Esophagus (tissue), 2 donors: ENCODE results near the gene CSTA. TPM values are rescaled to one million over a fixed set of nuclear protein-coding genes. Genes with fewer than 3 reads are reported as not detected.
A peak's percentile ranks its signal among the peaks of the same experiment; 100 is the strongest.

ENCODE experiments used
- H3K27ac ChIP-seq, 2 donors: one replicate each; pipeline ENCODE4 v1.5.1; 2013; ENCODE audit warnings: low read depth in 2 of 2, mild to moderate bottlenecking in 2 of 2, inconsistent platforms in 1 of 2, low read length in 1 of 2, moderate library complexity in 1 of 2
- H3K27me3 ChIP-seq, 2 donors: one replicate each; pipeline ENCODE4 v1.6.1; 2013; ENCODE audit warnings: low read length in 2 of 2, control low read depth in 1 of 2, mild to moderate bottlenecking in 1 of 2; ENCODE audit not compliant: insufficient read depth in 2 of 2, control insufficient read depth in 1 of 2
- H3K36me3 ChIP-seq, 2 donors: one replicate each; pipeline ENCODE4 v1.6.1; 2013; ENCODE audit warnings: low read length in 1 of 2; ENCODE audit not compliant: control insufficient read depth in 2 of 2, insufficient read depth in 2 of 2
- H3K4me1 ChIP-seq, 2 donors: one replicate each; pipeline ENCODE4 v1.6.1; 2013; ENCODE audit warnings: low read length in 1 of 2; ENCODE audit not compliant: control insufficient read depth in 2 of 2, insufficient read depth in 2 of 2
- H3K4me3 ChIP-seq, 2 donors: one replicate each; pipeline ENCODE4 v1.5.1; 2013; ENCODE audit warnings: low read length in 2 of 2, mild to moderate bottlenecking in 2 of 2, low read depth in 1 of 2, moderate library complexity in 1 of 2
- H3K9me3 ChIP-seq, 2 donors: one replicate each; pipeline ENCODE4 v1.6.1; 2013; ENCODE audit warnings: mild to moderate bottlenecking in 2 of 2, low read depth in 1 of 2, low read length in 1 of 2, moderate library complexity in 1 of 2; ENCODE audit not compliant: control insufficient read depth in 2 of 2, insufficient read depth in 1 of 2
- WGBS, 2 donors: extraction: QIAGEN DNeasy Blood & Tissue Kit; methylation state at CpG; one replicate each; pipeline ENCODE4 v1.1.7; 2013; 5-methylcytosine and 5-hydroxymethylcytosine counted together
- polyA plus RNA-seq, 2 donors: library from polyadenylated mRNA; stranded (reverse); fragments of 200-250 nt; gene quantifications; one replicate each; pipeline ENCODE4 v1.2.3, GENCODE V29; 2013
- donor health status: healthy with polysubstance abuse.
- donor health status: Bipolar disorder and iron deficiency.

Gene CSTA
- polyA plus RNA-seq = over 10,000 TPM in 1 of 2 donors, 1,000 to 10,000 TPM in 1; 7,202 to 12,533 TPM

DNA sequence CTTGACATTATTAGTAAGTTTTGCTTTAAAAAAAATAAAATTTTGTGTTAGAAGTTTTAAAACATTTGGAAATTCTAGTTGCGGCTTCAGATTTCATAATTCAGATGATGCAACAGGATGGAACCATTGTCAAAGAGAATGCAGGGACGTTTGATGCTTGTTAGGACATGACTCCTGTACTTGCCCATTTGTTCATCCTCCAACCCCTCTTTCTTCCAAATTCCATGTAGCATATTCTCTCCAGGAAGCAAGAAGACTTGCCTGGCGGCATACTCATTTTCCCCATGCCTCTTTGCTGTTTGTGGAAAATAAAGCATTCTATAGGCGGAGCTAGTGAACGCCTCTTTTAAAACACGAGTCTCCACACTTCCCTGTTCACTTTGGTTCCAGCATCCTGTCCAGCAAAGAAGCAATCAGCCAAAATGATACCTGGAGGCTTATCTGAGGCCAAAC is at the start of gene CSTA:
TSS of gene CSTA (plus strand) at position 378 of the 453 bp plus-strand sequence. CDS start at position 423, 45 bp downstream.
- WGBS, 2 donors = 41 to 48% methylated on average over 6 of the region's 6 CpGs
- Histone ChIP-seq H3K27me3 (no peaks in the 10 kb centered on the region), H3K4me3 (peak within 1 kb of the TSS; percentile 38 to 79), H3K9me3 (no peaks in the 10 kb centered on the region), H3K27ac (peak within 1 kb of the TSS; percentile 63 to 86), H3K4me1 (no peaks in the 10 kb centered on the region), H3K36me3 (peaks cover 0 to 1% of the 10 kb centered on the region in 2 donors)

DNA sequence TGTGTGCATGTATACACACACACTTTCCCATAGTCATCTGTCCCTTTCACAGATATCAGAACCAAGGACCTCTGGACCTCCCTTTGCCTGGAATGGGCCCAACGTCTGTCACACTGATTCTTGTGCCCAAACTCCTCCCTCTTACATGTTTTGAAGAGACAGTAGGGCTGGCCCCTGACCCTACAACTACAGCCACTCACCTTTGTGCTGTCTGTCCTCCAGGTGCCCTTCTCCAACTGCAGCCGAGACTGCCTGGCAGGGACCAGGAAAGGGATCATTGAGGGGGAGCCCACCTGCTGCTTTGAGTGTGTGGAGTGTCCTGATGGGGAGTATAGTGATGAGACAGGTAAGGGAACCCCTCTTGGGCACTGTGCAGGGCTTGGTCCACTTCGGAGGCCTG is 43.2 kb upstream of the CSTA start:
- Histone ChIP-seq H3K4me3 (no peak overlapping the region), H3K27ac (no peak overlapping the region), H3K9me3 (no peaks in the 10 kb centered on the region), H3K36me3 (no peaks in the 10 kb centered on the region), H3K4me1 (no peaks in the 10 kb centered on the region), H3K27me3 (no peaks in the 10 kb centered on the region)
- WGBS, 2 donors = 71 to 73% methylated on average over 3 of the region's 3 CpGs

DNA sequence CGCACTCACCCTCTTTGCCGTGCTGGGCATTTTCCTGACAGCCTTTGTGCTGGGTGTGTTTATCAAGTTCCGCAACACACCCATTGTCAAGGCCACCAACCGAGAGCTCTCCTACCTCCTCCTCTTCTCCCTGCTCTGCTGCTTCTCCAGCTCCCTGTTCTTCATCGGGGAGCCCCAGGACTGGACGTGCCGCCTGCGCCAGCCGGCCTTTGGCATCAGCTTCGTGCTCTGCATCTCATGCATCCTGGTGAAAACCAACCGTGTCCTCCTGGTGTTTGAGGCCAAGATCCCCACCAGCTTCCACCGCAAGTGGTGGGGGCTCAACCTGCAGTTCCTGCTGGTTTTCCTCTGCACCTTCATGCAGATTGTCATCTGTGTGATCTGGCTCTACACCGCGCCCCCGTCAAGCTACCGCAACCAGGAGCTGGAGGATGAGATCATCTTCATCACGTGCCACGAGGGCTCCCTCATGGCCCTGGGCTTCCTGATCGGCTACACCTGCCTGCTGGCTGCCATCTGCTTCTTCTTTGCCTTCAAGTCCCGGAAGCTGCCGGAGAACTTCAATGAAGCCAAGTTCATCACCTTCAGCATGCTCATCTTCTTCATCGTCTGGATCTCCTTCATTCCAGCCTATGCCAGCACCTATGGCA is 41.1 kb upstream of the CSTA start:
- H3K36me3 ChIP-seq = no peaks in the 10 kb centered on the region
- H3K9me3 ChIP-seq = no peaks in the 10 kb centered on the region
- no peak overlapping the region for H3K27ac ChIP-seq
- WGBS, 2 donors = 88 to 89% methylated on average over 22 of the region's 22 CpGs
- H3K4me3 ChIP-seq = no peak overlapping the region
- no peaks in the 10 kb centered on the region for H3K4me1 ChIP-seq
- no peaks in the 10 kb centered on the region for H3K27me3 ChIP-seq

DNA sequence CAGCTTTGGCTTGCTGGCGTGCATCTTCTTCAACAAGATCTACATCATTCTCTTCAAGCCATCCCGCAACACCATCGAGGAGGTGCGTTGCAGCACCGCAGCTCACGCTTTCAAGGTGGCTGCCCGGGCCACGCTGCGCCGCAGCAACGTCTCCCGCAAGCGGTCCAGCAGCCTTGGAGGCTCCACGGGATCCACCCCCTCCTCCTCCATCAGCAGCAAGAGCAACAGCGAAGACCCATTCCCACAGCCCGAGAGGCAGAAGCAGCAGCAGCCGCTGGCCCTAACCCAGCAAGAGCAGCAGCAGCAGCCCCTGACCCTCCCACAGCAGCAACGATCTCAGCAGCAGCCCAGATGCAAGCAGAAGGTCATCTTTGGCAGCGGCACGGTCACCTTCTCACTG is 40.6 kb upstream of the CSTA start:
- Histone ChIP-seq H3K4me1 (no peaks in the 10 kb centered on the region), H3K27me3 (no peaks in the 10 kb centered on the region), H3K36me3 (no peaks in the 10 kb centered on the region), H3K27ac (no peak overlapping the region), H3K9me3 (no peaks in the 10 kb centered on the region), H3K4me3 (no peak overlapping the region)
- 95% methylated on average over 20 of the region's 20 CpGs for WGBS, 2 donors

- Histone ChIP-seq H3K27ac (no peak overlapping the region), H3K4me1 (peaks cover 0 to 3% of the 10 kb centered on the region in 2 donors), H3K27me3 (no peaks in the 10 kb centered on the region), H3K36me3 (no peaks in the 10 kb centered on the region), H3K4me3 (no peak overlapping the region), H3K9me3 (no peaks in the 10 kb centered on the region)
- WGBS, 2 donors = 23 to 28% methylated on average over 6 of the region's 6 CpGs
Measured at GRCh38 chr3:122294359-122294758, 30.7 kb upstream of the CSTA start.

- Histone ChIP-seq H3K9me3 (no peaks in the 10 kb centered on the region), H3K27me3 (no peaks in the 10 kb centered on the region), H3K36me3 (no peaks in the 10 kb centered on the region), H3K4me1 (peaks cover 0 to 3% of the 10 kb centered on the region in 2 donors), H3K27ac (peak overlapping the region in 1 of 2 donors; percentile 41), H3K4me3 (no peak overlapping the region)
- 47 to 67% methylated on average over 5 of the region's 5 CpGs for WGBS, 2 donors
Measured at GRCh38 chr3:122295266-122296062, 29.6 kb upstream of the CSTA start.

DNA sequence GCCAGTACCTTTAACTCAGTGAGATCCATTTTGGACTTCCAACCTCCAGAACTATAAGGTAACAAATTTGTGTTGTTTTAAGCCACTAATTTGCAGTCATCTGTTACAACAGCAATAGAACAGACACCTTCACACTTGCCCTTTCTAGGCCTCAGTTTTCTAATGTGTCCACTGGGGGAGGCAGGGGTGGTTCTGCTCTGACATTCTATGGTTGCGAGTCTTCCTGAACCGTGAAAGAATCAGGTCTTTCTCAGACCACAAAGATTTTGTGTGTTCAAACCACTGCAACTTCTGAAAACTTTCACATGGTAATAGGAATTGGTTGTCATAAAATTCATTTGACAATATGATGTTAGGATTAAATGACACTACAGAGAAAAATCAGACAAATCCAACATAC is 26.8 kb upstream of the CSTA start:
- no peaks in the 10 kb centered on the region for H3K27me3 ChIP-seq
- H3K4me3 ChIP-seq = no peak overlapping the region
- no peaks in the 10 kb centered on the region for H3K36me3 ChIP-seq
- H3K9me3 ChIP-seq = no peaks in the 10 kb centered on the region
- peaks cover 0 to under 1% of the 10 kb centered on the region in 2 donors for H3K4me1 ChIP-seq
- WGBS, 2 donors = 67 to 73% methylated on average over 2 of the region's 2 CpGs
- H3K27ac ChIP-seq = no peak overlapping the region

GRCh38 chr3:122299215-122299614 is 25.8 kb upstream of the CSTA start:
- no peaks in the 10 kb centered on the region for H3K4me1 ChIP-seq
- H3K27ac ChIP-seq = no peak overlapping the region
- no peak overlapping the region for H3K4me3 ChIP-seq
- no peaks in the 10 kb centered on the region for H3K27me3 ChIP-seq
- H3K36me3 ChIP-seq = no peaks in the 10 kb centered on the region
- no peaks in the 10 kb centered on the region for H3K9me3 ChIP-seq

DNA sequence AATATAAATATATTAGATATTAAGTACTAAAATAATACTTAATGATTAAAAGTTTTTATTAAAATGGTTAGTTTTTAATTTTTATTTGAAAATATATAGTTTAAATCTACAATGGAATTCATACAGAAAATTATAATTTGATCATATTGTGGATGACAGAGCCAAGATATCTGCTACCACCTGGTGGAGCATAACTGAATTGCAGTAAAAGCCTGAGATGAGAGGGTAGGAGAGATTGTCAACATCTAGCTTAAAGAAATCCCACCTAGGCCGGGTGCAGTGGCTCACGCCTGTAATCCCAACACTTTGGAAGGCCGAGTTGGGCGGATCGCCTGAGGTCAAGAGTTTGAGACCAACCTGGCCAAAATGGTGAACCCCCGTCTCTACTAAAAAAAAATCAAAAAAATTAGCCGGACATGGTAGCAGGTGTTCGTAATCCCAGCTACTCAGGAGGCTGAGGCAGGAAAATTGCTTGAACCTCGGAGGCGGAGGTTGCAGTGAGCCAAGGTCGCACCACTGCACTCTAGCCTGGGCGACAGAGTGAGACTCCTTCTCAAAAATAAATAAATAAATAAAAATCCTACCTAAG is 25.1 kb upstream of the CSTA start:
- Histone ChIP-seq H3K27me3 (no peaks in the 10 kb centered on the region), H3K27ac (no peak overlapping the region), H3K9me3 (no peaks in the 10 kb centered on the region), H3K4me3 (no peak overlapping the region), H3K4me1 (no peaks in the 10 kb centered on the region), H3K36me3 (no peaks in the 10 kb centered on the region)
- WGBS, 2 donors = 86 to 88% methylated on average over 12 of the region's 12 CpGs
